ENCODE measurements around the gene AUTS2.
"Not testable (repeated sequence)": the region's sequence is repeated elsewhere in the genome, so short reads cannot be mapped to it uniquely, and the experiment has no call there.

AUTS2 gene

DNA sequence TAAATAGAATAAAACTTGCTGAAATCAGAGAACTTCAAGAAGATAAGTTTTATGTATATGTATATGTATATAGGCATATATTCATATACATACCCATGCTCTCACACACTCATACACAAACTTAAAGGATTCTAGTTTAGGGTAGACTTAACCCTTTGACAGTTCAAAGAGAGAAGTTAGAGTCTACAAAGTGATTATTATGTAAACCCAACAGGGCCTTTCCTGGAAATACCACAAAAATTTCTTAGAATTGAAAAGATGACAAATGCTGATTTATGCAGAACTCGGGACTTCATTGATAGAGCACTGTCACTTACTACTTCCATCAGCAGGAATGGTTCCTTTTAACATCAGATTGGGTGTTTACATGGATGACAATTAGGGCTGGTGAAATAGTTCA lies 763.5 kb downstream of the AUTS2 start:
- H3K27me3 Mint-ChIP-seq (ENCODE audit: low read depth): no peaks in the 10 kb centered on the region

DNA sequence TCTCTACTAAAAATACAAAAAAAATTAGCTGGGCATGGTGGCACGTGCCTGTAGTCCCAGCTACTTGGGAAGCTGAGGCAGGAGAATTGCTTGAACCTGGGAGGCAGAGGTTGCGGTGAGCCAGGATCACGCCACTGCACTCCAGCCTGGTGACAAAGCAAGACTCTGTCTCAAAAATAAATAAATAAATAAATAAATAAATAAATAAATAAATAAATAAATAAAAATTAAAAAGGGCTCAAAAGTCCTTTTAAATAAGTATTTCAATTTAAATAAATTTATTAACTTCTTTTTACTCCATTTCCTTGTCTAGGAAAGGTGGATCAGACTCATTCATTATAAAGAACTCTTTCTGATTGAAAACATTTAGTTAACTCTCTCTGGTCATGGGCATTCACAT lies 766.1 kb downstream of the AUTS2 start:
- H3K36me3 Mint-ChIP-seq (ENCODE audit: low read depth); DNase-seq (ENCODE audit: low spot score); H3K27ac Mint-ChIP-seq; H3K4me3 Mint-ChIP-seq; H3K4me1 Mint-ChIP-seq (ENCODE audit: low read depth); H3K9me3 Mint-ChIP-seq; H3K27me3 Mint-ChIP-seq (ENCODE audit: low read depth): not testable (repeated sequence)

More for the DNA sequence above, 763.5 kb downstream of the AUTS2 start:
- Mint-ChIP-seq H3K4me1 (ENCODE audit: low read depth) (peaks cover 6% of the 10 kb centered on the region), H3K36me3 (ENCODE audit: low read depth) (no peaks in the 10 kb centered on the region), H3K9me3 (no peaks in the 10 kb centered on the region), H3K27ac (no peak overlapping the region), H3K4me3 (no peak overlapping the region)
- no peak for DNase-seq (ENCODE audit: low spot score)

DNA sequence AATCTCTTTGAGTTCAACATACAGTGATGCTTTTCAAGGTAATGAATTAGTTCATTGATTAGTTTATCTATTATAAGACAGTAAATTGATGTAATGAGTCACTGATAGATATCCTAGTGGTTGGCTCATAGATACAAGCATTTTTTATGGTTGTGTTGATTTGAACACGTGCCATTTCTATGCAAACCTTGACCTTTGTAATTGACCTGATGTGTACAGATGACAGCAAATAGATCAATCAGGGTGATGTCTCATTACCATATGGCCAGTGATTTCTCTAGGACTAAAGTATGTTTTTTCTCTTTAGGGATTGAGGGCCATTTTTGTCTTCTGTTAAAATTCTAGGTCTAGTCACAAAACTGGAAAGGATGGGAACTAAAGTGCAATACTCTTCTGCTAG lies 773.4 kb downstream of the AUTS2 start:
- Mint-ChIP-seq H3K36me3 (ENCODE audit: low read depth) (no peaks in the 10 kb centered on the region), H3K27me3 (ENCODE audit: low read depth) (no peaks in the 10 kb centered on the region), H3K9me3 (no peaks in the 10 kb centered on the region), H3K4me1 (ENCODE audit: low read depth) (no peaks in the 10 kb centered on the region), H3K4me3 (no peak overlapping the region), H3K27ac (no peak overlapping the region)
- no peak for DNase-seq (ENCODE audit: low spot score)

DNA sequence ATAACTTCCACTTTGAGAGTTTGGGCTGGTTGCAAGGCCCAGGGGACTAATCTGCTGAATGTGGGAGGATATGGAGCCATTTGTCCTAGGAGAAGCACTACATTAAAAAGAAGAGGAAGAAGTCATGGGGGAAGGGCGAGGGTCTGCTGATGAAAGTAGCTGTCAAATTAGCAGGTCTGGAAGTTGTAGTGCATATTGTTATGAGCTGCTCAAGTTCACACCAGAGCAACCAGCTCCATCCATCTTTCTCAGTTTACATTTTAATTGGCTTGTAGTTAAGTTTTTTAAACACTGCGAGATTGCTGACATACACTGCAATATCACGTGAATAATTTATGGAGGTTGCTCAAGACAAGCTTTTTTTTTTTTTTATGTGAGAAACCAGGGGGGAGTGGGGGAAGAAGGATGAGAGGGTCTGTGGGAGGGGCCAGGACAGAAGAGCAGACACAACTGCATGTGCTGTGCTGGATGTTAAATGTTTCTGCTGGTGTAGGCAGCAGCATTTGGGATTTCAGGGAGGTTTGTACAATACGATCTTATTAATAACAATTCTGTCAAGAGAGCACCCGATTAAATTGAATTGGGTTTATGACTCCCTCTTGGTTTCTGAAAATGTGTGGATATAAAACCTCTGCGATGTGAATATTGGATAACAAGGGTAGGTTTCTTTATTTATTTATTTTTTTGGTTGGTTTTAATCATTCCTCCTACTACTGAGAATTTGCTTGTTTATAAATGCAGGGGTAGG lies 774.7 kb downstream of the AUTS2 start:
- H3K27me3 Mint-ChIP-seq (ENCODE audit: low read depth): no peaks in the 10 kb centered on the region
- DNase-seq (ENCODE audit: low spot score): no peak
- no peaks in the 10 kb centered on the region for H3K4me1 Mint-ChIP-seq (ENCODE audit: low read depth)
- H3K36me3 Mint-ChIP-seq (ENCODE audit: low read depth): no peaks in the 10 kb centered on the region
- no peak overlapping the region for H3K4me3 Mint-ChIP-seq
- no peak overlapping the region for H3K27ac Mint-ChIP-seq
- no peaks in the 10 kb centered on the region for H3K9me3 Mint-ChIP-seq

DNA sequence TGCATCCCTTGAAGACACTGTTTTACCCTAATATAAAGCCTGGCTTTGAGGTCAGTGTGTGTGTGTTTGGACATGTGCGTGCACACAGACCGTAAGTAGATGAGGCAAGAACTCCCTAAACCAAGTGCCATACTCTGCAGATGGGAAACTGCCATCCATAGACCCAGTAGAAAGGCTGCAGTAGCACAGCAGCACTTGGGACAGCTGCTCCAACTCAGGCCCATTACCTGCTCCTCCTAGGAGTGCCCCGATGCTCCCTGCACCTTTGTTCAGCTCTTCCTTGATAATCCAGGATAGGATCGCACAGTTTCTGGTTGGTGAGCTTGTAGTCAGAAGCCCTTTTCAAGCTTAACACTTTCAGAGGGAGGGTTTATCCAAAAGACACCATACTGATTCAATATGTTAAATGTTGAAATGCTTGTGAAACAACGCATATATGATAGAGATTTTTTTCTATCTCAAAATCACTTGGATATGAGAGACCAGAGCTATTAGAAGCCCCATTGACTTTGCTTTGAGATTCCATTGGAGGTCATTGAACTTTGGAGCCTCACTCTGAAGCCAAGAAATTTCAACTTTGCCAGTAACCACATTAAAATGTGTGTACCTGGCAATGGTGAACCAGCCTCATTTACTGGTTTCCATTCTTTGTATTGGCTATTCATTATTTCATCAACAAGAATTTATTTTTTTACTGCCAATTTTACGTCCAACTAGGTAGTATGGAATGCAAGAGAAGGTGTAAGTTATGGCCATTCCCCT lies 776.7 kb downstream of the AUTS2 start:
- Mint-ChIP-seq H3K9me3 (no peaks in the 10 kb centered on the region), H3K27ac (no peak overlapping the region), H3K4me1 (ENCODE audit: low read depth) (no peaks in the 10 kb centered on the region), H3K36me3 (ENCODE audit: low read depth) (no peaks in the 10 kb centered on the region), H3K4me3 (no peak overlapping the region), H3K27me3 (ENCODE audit: low read depth) (no peaks in the 10 kb centered on the region)
- no peak for DNase-seq (ENCODE audit: low spot score)

DNA sequence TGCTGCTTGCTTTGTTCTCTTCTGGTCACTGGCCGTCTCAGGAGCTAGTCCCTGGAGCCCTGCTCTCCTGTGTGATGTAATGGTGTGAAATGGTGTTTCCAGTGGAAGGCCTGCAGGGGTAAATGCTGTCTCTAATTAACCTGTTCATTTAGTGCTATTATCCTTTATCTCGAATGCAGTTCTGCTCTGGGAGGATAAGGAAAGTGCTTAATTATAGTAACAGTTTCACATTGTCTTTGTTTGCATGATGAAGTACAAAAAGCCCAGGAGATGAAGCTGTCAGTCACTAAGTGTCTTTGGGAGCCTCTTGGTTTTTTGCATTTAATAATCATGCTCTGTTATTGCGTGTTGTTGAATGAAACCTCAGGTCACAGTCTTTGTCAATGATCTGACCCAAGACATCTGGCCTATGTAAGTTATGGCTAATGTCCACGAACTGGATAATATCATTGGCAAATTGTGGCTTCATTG lies 778.3 kb downstream of the AUTS2 start:
- H3K9me3 Mint-ChIP-seq: no peaks in the 10 kb centered on the region
- H3K27me3 Mint-ChIP-seq (ENCODE audit: low read depth): no peaks in the 10 kb centered on the region
- no peak overlapping the region for H3K27ac Mint-ChIP-seq
- H3K36me3 Mint-ChIP-seq (ENCODE audit: low read depth): no peaks in the 10 kb centered on the region
- no peak overlapping the region for H3K4me3 Mint-ChIP-seq
- H3K4me1 Mint-ChIP-seq (ENCODE audit: low read depth): no peaks in the 10 kb centered on the region
- DNase-seq (ENCODE audit: low spot score): no peak

DNA sequence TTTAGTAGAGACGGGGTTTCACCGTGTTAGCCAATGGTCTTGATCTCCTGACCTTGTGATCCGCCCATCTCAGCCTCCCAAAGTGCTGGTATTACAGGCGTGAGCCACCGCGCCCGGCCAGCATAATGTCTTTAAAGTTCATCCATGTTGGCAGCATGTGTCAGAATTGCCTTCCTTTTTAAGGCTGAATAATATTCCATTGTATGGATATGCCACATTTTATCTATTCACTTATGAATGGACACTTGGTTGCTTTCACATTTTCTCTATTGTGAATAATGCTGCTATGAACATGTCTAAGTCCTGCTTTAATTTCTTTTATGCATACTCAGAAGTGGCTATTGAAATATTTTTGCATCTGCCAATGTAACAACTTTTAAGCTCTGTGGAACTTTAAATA lies 779.7 kb downstream of the AUTS2 start:
- Mint-ChIP-seq H3K27me3 (ENCODE audit: low read depth) (no peaks in the 10 kb centered on the region), H3K4me3 (no peak overlapping the region), H3K27ac (no peak overlapping the region), H3K4me1 (ENCODE audit: low read depth) (no peaks in the 10 kb centered on the region), H3K9me3 (no peaks in the 10 kb centered on the region), H3K36me3 (ENCODE audit: low read depth) (no peaks in the 10 kb centered on the region)
- no peak for DNase-seq (ENCODE audit: low spot score)

DNA sequence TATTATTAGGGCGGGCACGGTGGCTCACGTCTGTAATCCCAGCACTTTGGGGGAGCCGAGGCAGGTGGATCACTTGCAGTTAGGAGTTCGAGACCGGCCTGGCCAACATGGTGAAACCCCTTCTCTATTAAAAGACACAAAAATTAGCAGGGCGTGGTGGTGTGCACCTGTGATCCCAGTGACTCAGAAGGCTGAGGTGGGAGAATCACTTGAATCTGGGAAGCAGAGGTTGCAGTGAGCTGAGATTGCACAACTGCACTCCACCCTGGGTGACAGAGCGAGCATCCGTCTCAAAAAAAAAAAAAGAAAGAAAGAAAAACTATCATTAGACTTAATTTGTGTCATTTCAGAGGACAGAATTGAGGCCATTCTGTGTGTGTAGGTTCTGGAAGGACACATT lies 780.9 kb downstream of the AUTS2 start:
- Mint-ChIP-seq H3K36me3 (ENCODE audit: low read depth) (no peaks in the 10 kb centered on the region), H3K27me3 (ENCODE audit: low read depth) (no peaks in the 10 kb centered on the region), H3K27ac (no peak overlapping the region), H3K4me1 (ENCODE audit: low read depth) (no peaks in the 10 kb centered on the region), H3K9me3 (no peaks in the 10 kb centered on the region), H3K4me3 (no peak overlapping the region)
- no peak for DNase-seq (ENCODE audit: low spot score)

DNA sequence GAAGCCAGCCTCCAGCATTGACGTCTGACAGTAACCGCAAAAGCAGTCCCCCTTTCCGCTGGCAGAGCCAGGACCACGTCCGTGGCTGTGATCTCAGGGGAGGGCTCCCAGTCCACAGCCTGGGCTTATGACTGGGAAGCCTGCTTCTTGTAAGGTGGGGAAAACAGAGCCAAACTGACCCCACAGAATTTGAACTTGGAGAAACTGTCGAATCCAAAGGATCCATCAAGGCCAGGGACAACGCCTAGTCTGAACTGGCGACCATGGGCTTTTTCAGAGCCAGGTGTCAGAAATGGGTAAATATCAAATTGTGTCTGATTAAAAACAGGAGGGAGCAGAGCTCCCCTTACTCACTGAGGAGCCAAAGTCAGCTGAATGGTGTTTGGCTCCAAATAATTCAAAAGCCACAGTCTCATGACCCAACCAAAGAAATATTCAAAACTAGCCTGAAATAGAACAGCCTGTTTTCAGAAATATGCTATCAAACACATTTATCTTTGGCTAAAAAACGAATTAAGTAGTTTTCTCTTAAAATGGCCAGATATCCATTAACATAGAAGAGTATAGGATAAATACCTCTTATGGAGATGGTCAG lies 782.2 kb downstream of the AUTS2 start:
- Mint-ChIP-seq H3K4me1 (ENCODE audit: low read depth) (no peaks in the 10 kb centered on the region), H3K27me3 (ENCODE audit: low read depth) (no peaks in the 10 kb centered on the region), H3K4me3 (no peak overlapping the region), H3K36me3 (ENCODE audit: low read depth) (no peaks in the 10 kb centered on the region), H3K27ac (no peak overlapping the region), H3K9me3 (no peaks in the 10 kb centered on the region)
- DNase-seq (ENCODE audit: low spot score): no peak

DNA sequence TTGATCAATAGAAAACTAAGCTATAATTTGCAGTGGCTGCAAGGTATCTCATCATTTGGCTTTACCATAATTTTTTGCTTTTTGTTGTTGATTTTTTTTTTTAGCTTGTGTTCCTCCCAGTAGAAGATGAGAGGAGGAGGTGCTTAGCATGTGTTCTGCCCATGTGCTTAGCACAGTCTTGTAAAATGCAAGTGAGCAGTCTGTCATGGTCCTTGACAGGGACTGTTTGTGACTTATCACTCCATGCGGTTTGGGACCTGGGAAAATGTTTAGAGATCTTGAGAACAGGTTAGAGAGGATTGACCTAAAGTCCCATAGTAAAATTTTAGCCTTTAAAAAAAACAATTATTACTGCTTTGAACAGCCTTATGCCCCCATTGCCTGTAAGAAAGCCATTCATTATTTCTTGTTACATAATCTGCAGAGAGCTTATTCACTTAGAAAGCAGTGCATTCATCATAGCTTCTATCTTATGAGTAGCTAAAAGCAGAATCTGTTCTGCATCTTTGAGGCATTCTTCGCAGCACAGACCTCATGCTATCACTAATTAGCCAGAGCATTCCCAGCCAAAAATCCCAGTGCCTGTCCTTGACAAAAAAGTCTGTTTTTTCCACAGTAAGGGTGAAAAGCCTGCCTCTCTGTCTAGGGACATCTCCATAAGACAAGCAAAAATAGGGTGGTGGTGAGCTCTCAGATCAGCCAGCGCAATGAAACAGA lies 784.9 kb downstream of the AUTS2 start:
- H3K4me3 Mint-ChIP-seq: no peak overlapping the region
- H3K27ac Mint-ChIP-seq: no peak overlapping the region
- no peaks in the 10 kb centered on the region for H3K36me3 Mint-ChIP-seq (ENCODE audit: low read depth)
- H3K4me1 Mint-ChIP-seq (ENCODE audit: low read depth): no peaks in the 10 kb centered on the region
- H3K27me3 Mint-ChIP-seq (ENCODE audit: low read depth): no peaks in the 10 kb centered on the region
- no peaks in the 10 kb centered on the region for H3K9me3 Mint-ChIP-seq
- DNase-seq (ENCODE audit: low spot score): no peak

DNA sequence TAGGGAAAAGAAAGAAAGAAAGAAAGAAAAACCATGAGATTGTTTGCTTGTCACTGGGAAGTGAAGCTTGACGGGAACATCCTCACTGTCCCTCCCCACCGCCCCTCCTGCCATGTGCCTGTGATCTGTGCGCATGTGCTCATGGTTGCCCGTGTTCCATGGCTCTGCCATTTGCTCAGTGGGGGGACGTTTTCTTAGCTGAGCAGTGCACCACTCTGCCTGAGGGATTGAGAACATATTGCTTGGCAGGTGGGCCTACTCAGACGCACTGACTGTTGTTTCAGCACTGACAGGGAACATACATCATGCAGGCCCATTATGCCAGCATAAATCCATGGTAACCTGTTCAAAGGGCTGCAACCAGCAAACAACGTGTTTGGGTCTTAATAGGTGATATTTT lies 785.7 kb downstream of the AUTS2 start:
- Mint-ChIP-seq H3K4me1 (ENCODE audit: low read depth) (no peaks in the 10 kb centered on the region), H3K27me3 (ENCODE audit: low read depth) (no peaks in the 10 kb centered on the region), H3K9me3 (no peaks in the 10 kb centered on the region), H3K36me3 (ENCODE audit: low read depth) (no peaks in the 10 kb centered on the region), H3K4me3 (no peak overlapping the region), H3K27ac (no peak overlapping the region)
- DNase-seq (ENCODE audit: low spot score): no peak

DNA sequence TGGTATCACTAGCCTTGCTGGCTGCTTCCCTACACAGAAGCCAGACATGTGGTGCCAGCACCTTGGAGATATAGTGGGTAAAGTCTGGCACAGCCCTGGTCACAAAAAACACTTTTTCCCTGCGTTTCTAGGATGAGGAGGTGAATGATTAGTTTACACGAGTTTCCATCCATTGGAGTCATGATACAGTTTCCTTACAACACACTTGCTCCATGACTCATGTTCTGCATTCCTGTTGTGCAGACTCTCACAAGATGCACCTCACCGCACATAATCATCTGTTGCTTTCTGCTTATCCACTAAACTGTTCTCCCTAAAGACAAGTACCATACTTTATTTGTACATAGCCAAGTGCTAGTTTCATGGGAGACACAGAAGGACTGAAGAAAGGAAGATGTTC lies 786.6 kb downstream of the AUTS2 start:
- Mint-ChIP-seq H3K9me3 (no peaks in the 10 kb centered on the region), H3K4me3 (no peak overlapping the region), H3K27me3 (ENCODE audit: low read depth) (no peaks in the 10 kb centered on the region), H3K36me3 (ENCODE audit: low read depth) (no peaks in the 10 kb centered on the region), H3K4me1 (ENCODE audit: low read depth) (no peaks in the 10 kb centered on the region), H3K27ac (no peak overlapping the region)
- no peak for DNase-seq (ENCODE audit: low spot score)

DNA sequence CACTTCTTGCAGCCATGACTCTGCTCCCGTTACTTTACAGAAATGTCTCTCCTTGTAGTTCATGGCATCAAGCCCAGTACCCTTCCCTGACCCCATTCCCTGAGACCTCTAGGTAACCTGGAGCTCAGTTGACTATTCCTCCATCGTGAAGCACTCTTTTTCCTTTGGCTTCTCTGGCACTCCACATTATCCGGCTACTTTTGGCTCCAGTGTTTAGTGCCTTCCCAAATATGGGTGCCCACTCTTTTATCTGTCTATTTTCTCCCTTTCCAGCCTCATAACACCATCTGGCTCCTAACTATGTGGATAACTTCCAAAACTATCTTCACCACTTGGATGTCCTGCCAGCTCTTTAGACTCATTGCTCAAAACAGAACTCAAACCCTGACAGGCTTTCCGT lies 788.9 kb downstream of the AUTS2 start:
- H3K27me3 Mint-ChIP-seq (ENCODE audit: low read depth): no peaks in the 10 kb centered on the region
- no peak overlapping the region for H3K27ac Mint-ChIP-seq
- no peak overlapping the region for H3K4me3 Mint-ChIP-seq
- H3K36me3 Mint-ChIP-seq (ENCODE audit: low read depth): no peaks in the 10 kb centered on the region
- no peak for DNase-seq (ENCODE audit: low spot score)
- H3K9me3 Mint-ChIP-seq: no peaks in the 10 kb centered on the region
- H3K4me1 Mint-ChIP-seq (ENCODE audit: low read depth): no peaks in the 10 kb centered on the region

All from T-helper 2 cell treated with Interferon-gamma antibody and Interleukin-4, amounts not matched to agents 5 μg/mL and 100 μg/mL, for 36 hours (primary cell).